Hematopoietic multipotent progenitor cell treated with erythropoietin and hydrocortisone succinate and interleukin-3 and kit ligand, for 17 days (in vitro differentiated cells): ENCODE results near the gene ASTN1.

Experiments
- DNase-seq: peaks from one replicate; pipeline ENCODE4 v3.0.0-alpha.2; 2015; ENCODE audit warnings: low spot score

The ASTN1 gene

GRCh38 chr1:177035586-177035985 is 128.9 kb downstream of the ASTN1 start:
- no peak for DNase-seq

DNA sequence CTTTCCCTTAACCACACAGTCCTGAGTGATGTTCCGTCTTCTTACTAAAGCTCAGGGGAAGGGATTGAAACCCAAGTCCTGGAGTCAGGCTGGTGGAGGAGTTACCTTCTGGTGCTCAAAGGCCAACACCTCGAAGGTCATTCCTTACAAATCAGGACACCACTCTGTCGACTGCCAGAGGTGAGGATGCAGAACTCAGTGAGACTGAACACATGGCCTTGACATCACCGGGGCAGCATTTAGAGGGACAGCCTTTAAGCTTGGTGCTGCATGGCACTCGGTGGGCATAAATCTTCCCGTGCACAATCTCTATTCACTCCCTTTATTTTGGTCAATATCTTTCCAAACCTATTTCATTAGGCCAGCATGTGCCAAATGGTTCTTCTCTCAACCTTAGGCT is 130.9 kb downstream of the ASTN1 start:
- no peak for DNase-seq

DNA sequence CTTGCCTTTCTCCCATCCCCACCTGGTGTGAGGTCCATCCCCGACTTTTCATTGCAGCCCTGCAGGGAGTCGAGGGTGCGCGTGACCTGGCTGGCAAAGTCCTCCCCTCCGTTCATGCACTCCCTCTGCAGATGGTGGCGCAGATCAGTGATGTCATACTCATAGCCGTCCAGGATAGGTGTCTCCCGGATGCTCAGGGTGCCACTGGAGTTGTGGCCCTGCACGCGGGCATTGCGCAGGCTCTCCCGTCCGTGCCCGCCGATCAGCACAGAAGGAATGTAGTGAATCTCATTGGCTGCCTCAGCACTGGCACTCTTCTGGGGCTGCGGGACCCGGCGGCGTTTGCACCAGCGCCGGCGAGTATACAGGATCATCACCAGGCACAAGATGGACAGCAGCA is 132.1 kb downstream of the ASTN1 start:
- DNase-seq = no peak

DNA sequence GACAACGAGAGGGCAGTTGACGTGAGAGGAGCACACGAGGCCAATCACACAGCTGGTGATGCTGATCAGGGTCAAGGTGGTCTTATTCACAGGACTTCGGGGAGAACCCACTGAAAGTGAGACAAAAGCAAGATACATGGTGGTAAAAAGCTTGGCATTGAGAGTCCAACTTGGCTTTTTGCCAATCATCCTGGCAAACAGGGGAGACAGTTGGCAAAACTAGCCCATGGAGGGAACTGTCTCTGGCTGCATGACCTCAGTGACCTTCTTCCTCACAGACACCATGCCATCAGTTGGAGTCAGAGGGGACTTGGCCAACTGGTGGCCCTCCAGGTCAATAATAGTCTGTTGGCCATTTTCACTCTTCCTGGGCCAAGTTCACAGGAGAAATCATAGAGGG is 139.9 kb downstream of the ASTN1 start:
- no peak for DNase-seq

GRCh38 chr1:177023726-177024125 is 140.8 kb downstream of the ASTN1 start:
- no peak for DNase-seq

DNA sequence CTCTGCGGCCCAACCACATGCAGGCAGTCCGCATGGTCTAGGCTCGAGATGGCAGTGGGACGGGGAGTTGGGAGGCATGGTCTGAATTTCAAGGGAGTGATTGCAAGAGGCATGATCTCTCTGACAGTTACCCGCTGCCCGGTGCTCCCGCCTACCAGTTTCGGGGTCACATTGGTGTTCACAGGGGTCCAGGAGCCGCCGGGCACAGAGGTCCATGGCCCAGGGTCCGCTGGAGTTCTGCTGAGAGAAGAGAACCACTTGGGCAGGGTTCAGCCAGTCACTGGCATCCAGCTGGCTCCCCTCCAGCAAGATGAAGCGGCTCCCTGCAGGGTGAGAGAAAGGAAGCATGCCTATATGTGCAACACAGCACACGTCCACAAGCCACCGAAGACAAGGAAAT is 141.3 kb downstream of the ASTN1 start:
- no peak for DNase-seq

- DNase-seq = no peak
Observed at GRCh38 chr1:177021687-177022086, 142.8 kb downstream of the ASTN1 start.

DNA sequence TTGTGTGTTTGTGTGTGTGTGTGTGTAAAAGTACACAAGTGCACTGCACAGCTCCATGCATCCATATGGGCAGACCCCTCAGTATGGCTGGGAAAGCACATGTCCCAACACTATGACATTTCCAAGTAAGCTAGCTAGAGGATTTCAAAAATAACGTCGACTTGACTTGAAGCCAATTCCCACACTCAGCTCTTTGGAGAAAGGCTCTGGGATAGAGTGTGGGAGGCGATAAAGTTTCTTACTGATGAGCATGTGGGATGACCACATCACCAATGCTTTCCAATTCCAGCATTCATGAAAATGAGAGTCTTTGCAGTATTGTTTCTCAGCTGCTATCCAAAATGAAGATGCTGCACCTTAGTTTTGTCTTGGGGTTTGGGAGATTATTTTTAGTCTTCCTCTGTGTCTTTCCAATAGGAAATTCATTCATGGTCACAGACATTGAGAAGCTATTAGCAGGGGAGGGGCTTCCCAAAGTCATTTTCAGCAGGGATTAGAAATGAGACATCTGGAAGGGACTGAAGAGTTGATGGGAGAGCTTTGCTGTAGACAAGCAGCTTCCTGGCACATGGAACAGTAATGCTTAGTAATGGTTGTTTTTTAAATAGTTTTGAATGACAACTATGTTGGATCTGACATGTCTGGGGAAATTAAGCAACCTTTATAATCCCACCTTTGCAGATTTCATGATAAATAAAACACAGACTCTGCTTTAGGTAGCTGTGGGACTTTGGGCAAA is 143.5 kb downstream of the ASTN1 start:
- no peak for DNase-seq

DNA sequence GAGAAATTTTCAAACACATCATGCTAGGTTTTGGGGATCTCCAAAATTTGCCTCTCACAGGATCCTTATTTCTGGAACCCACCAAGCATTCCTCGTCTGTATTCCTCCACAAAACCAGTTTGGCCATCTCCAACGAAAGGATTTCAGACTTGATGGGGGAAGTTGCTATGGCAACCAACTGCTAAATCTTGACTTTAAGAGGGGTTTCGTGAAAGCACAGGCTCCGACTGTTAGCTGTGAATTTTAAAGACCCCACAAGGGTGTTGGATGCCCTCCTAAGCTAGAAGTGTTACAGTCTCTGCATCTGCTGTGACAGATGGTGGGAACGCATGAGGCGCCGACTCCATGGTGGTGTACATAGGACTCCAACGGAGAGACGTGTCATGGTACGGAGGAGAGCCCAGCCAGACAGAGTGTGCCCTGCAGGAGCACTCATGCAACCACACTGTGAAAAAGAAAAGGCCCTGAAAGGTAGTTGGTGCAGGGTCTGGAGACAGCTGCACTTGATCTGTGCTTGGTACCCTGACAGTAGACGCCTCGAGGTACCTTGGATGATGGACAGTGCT is 147.1 kb downstream of the ASTN1 start:
- DNase-seq = no peak

DNA sequence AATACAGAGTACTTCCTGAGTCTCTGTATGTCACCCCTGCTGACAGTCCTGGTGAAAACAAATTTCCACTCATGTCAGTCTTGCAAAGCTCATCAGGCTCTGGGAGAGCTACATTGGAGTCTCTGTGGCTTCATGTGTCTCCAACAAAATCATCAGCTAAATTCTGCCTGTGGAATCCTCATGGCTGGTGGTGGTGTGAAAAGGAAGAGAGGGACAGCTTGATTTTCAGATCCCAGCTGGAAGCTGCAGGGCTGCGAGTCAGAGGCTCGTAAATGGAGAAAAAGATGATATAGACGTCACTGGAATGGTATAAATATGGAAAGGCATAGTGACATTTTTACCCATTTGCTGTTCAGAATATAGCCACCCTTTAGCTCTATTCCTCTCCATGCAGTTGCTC is 150.2 kb downstream of the ASTN1 start:
- no peak for DNase-seq

DNA sequence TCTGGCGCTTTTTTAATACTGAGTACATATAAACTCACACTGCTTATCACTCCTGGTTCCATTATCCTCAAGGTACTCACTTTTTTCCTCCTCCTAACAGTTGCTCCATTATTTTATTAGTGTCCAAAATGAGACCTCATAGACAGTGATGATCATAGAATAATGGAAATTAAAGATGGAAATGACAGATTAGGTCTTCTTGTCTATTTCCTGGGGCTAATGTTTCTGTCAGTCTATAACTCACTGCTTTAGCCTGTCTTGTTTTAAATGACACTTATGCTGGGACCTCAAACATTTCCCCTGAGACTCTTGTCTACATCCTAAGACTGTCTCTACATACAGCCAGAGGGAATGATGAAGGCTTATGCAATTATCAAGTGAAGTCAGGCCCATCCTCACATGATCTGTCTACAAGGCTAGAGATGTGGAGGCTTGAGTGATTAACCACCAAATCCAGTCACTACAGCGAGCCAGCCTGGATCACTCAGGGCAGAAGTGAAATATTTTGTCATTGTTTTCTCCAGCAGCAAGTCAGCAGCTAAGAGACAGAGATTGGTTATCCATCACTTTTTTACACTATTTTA is 152.1 kb downstream of the ASTN1 start:
- no peak for DNase-seq

- DNase-seq = no peak
Observed at GRCh38 chr1:177011508-177011907, 153.0 kb downstream of the ASTN1 start.

GRCh38 chr1:177010211-177010825 is 154.2 kb downstream of the ASTN1 start:
- no peak for DNase-seq

GRCh38 chr1:177008653-177009052 is 155.9 kb downstream of the ASTN1 start:
- DNase-seq = no peak

DNA sequence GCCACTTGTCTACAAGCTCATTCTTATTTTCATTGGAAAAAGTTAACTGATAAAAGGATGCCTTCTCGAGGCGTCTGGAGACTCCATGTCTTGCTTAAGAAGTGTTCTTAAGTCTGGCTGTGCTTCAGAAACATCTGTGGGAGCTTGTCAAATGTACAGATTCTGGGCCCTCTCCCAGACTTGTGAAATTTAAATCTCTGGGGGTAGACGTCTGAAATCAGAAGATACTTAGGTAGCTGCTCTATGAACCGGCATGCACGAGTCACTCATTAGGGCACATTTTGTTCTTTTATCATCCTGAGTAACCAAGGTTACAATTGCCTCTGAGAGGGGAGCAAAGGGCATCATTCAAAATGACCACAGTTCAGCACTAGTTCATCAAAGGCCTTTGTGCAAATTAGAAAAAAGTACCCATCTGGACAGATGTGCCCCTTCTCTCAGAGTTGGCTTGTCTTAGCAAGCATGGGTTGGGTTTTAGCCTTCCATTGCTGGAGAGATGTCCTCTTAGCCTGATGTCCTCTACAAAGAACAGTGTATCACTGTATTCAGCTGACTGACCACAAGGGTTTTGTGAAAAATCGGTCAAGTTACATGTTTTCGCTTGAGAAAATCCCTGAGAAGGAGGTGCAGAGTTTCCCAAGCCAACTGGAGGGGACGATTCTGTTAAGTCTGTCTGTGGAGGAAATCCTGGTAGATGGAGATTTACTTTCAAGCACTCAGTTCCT is 156.9 kb downstream of the ASTN1 start:
- no peak for DNase-seq

DNA sequence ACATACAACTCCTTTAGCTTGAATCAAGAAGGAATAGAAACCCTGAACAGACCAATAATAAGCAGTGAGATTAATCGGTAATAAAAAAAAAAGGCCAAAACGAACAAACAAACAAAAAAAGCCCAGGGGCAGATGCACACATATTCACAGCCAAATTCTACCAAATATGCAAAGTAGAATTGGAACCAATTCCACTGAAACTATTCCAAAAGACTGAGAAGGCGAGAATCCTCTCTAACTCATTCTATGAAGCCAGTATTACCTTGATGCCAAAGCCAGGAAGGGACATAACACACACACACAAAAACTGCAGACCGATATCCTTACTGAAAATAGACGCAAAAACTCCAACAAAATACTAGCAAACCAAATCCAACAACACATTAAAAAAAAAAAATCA is 161.6 kb downstream of the ASTN1 start:
- DNase-seq = no peak

- DNase-seq = no peak
Observed at GRCh38 chr1:177001556-177001955, 163.0 kb downstream of the ASTN1 start.

DNA sequence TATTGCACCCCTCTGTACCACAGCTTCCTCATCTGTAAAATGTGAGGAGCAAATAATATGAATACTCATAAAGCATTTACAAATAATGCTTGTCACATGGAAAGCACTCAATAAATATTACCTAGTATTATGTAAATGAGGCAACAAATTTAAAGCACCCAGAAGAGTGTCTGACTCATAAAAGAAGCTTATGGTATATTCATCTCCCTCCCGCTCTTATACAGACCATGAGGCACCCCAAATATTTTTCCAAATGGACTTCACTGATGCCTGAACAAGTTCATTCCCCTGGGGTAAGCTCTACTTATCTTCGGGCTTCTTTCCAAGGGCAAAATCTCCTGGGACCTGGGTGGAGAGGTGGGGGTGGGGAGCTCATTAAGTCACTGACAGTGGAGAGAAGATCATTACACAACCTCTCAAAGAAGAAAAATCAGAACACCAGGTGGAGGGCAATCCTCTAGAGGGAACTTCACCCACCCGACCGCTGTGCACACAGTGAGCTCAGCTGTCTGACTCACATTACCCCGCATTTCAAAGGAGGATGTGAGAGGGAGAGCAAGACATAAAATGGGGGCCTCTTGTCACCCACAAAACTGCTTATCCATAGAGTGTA is 166.2 kb downstream of the ASTN1 start:
- DNase-seq = no peak

DNA sequence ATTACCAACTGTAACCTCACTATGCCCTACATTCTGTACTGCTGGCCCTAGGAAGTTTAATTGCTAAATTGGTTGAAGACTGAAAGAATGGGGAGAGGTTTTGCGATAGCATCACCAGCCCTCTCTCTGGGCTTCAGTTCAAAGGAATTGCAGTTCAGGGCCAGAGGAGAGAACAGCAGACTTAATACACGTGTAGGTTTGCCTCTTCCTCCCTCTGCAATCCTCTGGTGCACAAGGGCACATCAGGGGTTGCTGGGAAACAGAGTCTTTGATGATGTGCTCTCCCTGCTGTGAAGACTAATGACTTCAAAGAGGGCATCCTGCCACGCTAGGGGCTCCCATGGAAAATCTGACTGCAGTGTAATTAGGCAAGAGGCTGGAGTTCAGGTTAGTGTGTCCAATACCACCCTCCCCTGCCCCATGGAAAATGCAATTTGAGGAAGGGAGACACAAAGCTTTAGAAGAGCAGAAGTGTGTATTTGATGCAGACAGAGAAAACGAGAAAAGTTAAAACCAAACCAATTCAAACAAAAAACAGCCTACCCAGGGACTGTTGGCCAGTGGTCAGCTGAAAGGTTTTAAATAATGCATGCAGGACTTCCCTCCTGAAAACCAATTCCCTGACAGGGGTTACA is 167.9 kb downstream of the ASTN1 start:
- DNase-seq = no peak

GRCh38 chr1:176994931-176995596 is 169.4 kb downstream of the ASTN1 start:
- DNase-seq = no peak

GRCh38 chr1:176993587-176993986 is 170.9 kb downstream of the ASTN1 start:
- no peak for DNase-seq
